GM12878 (cell line): ENCODE data around the gene NAALADL1. TPM values are rescaled to one million over a fixed set of nuclear protein-coding genes. Genes with fewer than 3 reads are reported as not detected.

Source experiments
- CBX3 ChIP-seq: fragments of 200-600 bp; sonication (generic); IDR thresholded peaks from 2 replicates; pipeline ENCODE4 v1.6.1; 2016; ENCODE audit warnings: low read depth, borderline replicate concordance
- CREM ChIP-seq: IDR thresholded peaks from 2 replicates; pipeline ENCODE4 v1.6.1; 2014; ENCODE audit warnings: antibody characterized with exemption, low read depth
- EGR1 ChIP-seq, 2 experiments: IDR thresholded peaks; 1 replicate in 1 of 2; 2 replicates in 1 of 2; pipeline ENCODE4 v1.6.1; 2011 to 2012; ENCODE audit warnings: low read depth in 2 of 2, low read length in 2 of 2, borderline replicate concordance in 1 of 2, mild to moderate bottlenecking in 1 of 2, moderate library complexity in 1 of 2
- EP300 ChIP-seq, 2 experiments: fragments of 150-350 bp in 1 of 2; IDR thresholded peaks; 2 replicates each; pipeline ENCODE4 v1.6.1; 2011 to 2012; ENCODE audit warnings: low read depth in 2 of 2, low read length in 2 of 2, borderline replicate concordance in 1 of 2, improper control_type of control experiment in 1 of 2, inconsistent platforms in 1 of 2; ENCODE audit not compliant: control insufficient read depth in 1 of 2
- HDAC2 ChIP-seq: fragments of 200-600 bp; sonication (generic); IDR thresholded peaks from 2 replicates; pipeline ENCODE4 v1.6.1; 2017
- MYB ChIP-seq: fragments of 150-350 bp; IDR thresholded peaks from 2 replicates; pipeline ENCODE4 v1.6.1; 2014; ENCODE audit warnings: mild to moderate bottlenecking, low read depth, low read length, borderline replicate concordance
- PML ChIP-seq: IDR thresholded peaks from 2 replicates; pipeline ENCODE4 v1.6.1; 2012; ENCODE audit warnings: low read length, inconsistent platforms
- POLR2AphosphoS5 ChIP-seq: IDR thresholded peaks from 2 replicates; pipeline ENCODE4 v1.6.1; 2011; ENCODE audit warnings: mild to moderate bottlenecking, low read length, inconsistent platforms
- POU2F2 ChIP-seq: IDR thresholded peaks from 3 replicates; pipeline ENCODE4 v1.6.1; 2011; ENCODE audit warnings: low read depth, mild to moderate bottlenecking, low read length, borderline replicate concordance
- SRF ChIP-seq, 2 experiments: IDR thresholded peaks; 2 replicates each; pipeline ENCODE4 v1.6.1; 2011; ENCODE audit warnings: low read depth in 2 of 2, low read length in 2 of 2, mild to moderate bottlenecking in 1 of 2, moderate library complexity in 1 of 2
- polyA plus RNA-seq, 11 experiments: library from polyadenylated mRNA; depleted of rRNA in 4 of 11; unstranded in 6 of 11; stranded (reverse) in 5 of 11; fragments of >200 nt; fragmentation: Nextera tagmentation in 4 of 11; fragmentation: Illumina TruSeq in 1 of 11; extraction: Ambion mirVana in 4 of 11; extraction: Trizol in 1 of 11; gene quantifications; 1 replicate in 1 of 11; 2 replicates in 10 of 11; pipeline versions ENCODE4 v1.2.1 to v1.2.3, GENCODE V29; 2011 to 2016; ENCODE audit warnings: inconsistent platforms in 2 of 11, missing spikeins in 2 of 11, low read depth in 1 of 11
- total RNA-seq, 4 experiments: library from RNA; depleted of rRNA in 3 of 4; stranded (reverse); fragments of >200 nt in 3 of 4; fragmentation: Illumina TruSeq in 1 of 4; extraction: Trizol in 1 of 4; gene quantifications; 2 replicates each; pipeline versions ENCODE4 v1.2.1 to v1.2.3, GENCODE V29; 2013 to 2021
- TF ChIP-seq, protein P1 (sequence below): fragments of 450-650 bp; IDR thresholded peaks from 2 replicates; pipeline ENCODE4 v1.6.1; 2017; ENCODE audit warnings: mild to moderate bottlenecking, moderate library complexity
- TF ChIP-seq, protein P2 (sequence below): IDR thresholded peaks from 2 replicates; pipeline ENCODE4 v1.6.1; 2012; ENCODE audit warnings: mild to moderate bottlenecking, low read depth, low read length
- TF ChIP-seq, protein P3 (sequence below): fragments of 450-650 bp; conservative IDR thresholded peaks from 2 replicates; pipeline ENCODE4 v1.6.1; 2017; ENCODE audit warnings: mild to moderate bottlenecking, moderate library complexity
- TF ChIP-seq, protein P4 (sequence below): fragments of 450-650 bp; formaldehyde crosslinking; IDR thresholded peaks from 2 replicates; pipeline ENCODE4 v1.4.0; 2022; ENCODE audit warnings: mild to moderate bottlenecking, moderate library complexity

Gene NAALADL1
- total and polyA plus RNA-seq, 10 of the 15 experiments (the other 5 are each of a cell fraction or from before 2014, with no cell fraction given): 0.77 to 5.5 (median 1.5) TPM

DNA sequence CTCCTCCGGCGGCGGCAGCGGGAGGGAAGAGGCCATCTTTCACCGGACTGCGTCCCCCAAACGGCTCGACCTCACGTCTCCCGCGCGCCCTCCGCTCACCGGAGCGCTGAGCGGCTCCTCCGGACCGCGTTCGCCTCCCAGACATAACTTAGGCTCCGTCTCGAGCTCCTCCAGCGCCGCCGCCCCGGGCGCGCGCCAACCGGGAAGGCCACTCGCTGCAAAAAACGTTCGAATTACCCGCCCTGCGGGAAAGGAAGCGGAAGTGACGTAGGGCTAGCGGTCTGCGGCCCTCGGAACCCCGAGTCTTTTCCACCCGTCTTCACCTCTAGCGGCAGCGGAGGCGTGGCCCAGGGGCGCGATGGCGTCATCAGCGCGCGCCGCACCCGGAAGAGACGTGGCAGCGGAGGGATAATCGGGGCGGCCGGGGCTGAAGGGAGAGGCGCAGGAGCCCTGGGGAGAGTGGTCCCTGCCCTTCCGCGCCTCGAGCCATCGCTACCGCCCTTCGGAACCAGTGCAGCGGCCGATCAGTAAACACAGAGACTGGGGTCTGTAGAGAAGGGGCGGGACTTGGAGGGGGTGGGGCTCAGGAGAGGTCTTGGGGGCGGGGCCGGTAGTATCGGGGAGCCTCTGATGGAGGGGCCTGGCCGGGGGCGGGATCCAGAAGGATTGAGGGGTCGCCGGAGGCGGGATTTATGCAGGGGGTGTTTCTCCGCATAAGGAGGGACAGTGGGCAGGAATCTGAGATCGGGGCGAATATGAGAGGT lies 25.7 kb upstream of the NAALADL1 start, which contains the start of the genes CDCA5 and ZFPL1 (continued):
- TF ChIP-seq PML: peak; percentile 44
- peak; percentile 31 to 56; a peak in 2 of 3 replicates for TF ChIP-seq EGR1 (IDR thresholded peaks at IDR 0.05; ENCODE audit: borderline replicate concordance in 1 of 2, low read depth in 2 of 2, low read length in 2 of 2)
- peak; percentile 97; the same call in 1 of the 2 replicates for TF ChIP-seq HDAC2
- peak; percentile 100 for TF ChIP-seq CREM
- TF ChIP-seq, protein P1, sequence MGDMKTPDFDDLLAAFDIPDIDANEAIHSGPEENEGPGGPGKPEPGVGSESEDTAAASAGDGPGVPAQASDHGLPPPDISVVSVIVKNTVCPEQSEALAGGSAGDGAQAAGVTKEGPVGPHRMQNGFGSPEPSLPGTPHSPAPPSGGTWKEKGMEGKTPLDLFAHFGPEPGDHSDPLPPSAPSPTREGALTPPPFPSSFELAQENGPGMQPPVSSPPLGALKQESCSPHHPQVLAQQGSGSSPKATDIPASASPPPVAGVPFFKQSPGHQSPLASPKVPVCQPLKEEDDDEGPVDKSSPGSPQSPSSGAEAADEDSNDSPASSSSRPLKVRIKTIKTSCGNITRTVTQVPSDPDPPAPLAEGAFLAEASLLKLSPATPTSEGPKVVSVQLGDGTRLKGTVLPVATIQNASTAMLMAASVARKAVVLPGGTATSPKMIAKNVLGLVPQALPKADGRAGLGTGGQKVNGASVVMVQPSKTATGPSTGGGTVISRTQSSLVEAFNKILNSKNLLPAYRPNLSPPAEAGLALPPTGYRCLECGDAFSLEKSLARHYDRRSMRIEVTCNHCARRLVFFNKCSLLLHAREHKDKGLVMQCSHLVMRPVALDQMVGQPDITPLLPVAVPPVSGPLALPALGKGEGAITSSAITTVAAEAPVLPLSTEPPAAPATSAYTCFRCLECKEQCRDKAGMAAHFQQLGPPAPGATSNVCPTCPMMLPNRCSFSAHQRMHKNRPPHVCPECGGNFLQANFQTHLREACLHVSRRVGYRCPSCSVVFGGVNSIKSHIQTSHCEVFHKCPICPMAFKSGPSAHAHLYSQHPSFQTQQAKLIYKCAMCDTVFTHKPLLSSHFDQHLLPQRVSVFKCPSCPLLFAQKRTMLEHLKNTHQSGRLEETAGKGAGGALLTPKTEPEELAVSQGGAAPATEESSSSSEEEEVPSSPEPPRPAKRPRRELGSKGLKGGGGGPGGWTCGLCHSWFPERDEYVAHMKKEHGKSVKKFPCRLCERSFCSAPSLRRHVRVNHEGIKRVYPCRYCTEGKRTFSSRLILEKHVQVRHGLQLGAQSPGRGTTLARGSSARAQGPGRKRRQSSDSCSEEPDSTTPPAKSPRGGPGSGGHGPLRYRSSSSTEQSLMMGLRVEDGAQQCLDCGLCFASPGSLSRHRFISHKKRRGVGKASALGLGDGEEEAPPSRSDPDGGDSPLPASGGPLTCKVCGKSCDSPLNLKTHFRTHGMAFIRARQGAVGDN: 0 out of 2 replicates have a peak, but pooled peaks have one; percentile 25
- TF ChIP-seq, protein P2, sequence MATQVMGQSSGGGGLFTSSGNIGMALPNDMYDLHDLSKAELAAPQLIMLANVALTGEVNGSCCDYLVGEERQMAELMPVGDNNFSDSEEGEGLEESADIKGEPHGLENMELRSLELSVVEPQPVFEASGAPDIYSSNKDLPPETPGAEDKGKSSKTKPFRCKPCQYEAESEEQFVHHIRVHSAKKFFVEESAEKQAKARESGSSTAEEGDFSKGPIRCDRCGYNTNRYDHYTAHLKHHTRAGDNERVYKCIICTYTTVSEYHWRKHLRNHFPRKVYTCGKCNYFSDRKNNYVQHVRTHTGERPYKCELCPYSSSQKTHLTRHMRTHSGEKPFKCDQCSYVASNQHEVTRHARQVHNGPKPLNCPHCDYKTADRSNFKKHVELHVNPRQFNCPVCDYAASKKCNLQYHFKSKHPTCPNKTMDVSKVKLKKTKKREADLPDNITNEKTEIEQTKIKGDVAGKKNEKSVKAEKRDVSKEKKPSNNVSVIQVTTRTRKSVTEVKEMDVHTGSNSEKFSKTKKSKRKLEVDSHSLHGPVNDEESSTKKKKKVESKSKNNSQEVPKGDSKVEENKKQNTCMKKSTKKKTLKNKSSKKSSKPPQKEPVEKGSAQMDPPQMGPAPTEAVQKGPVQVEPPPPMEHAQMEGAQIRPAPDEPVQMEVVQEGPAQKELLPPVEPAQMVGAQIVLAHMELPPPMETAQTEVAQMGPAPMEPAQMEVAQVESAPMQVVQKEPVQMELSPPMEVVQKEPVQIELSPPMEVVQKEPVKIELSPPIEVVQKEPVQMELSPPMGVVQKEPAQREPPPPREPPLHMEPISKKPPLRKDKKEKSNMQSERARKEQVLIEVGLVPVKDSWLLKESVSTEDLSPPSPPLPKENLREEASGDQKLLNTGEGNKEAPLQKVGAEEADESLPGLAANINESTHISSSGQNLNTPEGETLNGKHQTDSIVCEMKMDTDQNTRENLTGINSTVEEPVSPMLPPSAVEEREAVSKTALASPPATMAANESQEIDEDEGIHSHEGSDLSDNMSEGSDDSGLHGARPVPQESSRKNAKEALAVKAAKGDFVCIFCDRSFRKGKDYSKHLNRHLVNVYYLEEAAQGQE: 0 out of 2 replicates have a peak, but pooled peaks have one; percentile 9
- TF ChIP-seq MYB: 0 out of 2 replicates have a peak, but pooled peaks have one; percentile 32
- TF ChIP-seq, protein P3, sequence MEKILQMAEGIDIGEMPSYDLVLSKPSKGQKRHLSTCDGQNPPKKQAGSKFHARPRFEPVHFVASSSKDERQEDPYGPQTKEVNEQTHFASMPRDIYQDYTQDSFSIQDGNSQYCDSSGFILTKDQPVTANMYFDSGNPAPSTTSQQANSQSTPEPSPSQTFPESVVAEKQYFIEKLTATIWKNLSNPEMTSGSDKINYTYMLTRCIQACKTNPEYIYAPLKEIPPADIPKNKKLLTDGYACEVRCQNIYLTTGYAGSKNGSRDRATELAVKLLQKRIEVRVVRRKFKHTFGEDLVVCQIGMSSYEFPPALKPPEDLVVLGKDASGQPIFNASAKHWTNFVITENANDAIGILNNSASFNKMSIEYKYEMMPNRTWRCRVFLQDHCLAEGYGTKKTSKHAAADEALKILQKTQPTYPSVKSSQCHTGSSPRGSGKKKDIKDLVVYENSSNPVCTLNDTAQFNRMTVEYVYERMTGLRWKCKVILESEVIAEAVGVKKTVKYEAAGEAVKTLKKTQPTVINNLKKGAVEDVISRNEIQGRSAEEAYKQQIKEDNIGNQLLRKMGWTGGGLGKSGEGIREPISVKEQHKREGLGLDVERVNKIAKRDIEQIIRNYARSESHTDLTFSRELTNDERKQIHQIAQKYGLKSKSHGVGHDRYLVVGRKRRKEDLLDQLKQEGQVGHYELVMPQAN: peak; percentile 100
- TF ChIP-seq, protein P4, sequence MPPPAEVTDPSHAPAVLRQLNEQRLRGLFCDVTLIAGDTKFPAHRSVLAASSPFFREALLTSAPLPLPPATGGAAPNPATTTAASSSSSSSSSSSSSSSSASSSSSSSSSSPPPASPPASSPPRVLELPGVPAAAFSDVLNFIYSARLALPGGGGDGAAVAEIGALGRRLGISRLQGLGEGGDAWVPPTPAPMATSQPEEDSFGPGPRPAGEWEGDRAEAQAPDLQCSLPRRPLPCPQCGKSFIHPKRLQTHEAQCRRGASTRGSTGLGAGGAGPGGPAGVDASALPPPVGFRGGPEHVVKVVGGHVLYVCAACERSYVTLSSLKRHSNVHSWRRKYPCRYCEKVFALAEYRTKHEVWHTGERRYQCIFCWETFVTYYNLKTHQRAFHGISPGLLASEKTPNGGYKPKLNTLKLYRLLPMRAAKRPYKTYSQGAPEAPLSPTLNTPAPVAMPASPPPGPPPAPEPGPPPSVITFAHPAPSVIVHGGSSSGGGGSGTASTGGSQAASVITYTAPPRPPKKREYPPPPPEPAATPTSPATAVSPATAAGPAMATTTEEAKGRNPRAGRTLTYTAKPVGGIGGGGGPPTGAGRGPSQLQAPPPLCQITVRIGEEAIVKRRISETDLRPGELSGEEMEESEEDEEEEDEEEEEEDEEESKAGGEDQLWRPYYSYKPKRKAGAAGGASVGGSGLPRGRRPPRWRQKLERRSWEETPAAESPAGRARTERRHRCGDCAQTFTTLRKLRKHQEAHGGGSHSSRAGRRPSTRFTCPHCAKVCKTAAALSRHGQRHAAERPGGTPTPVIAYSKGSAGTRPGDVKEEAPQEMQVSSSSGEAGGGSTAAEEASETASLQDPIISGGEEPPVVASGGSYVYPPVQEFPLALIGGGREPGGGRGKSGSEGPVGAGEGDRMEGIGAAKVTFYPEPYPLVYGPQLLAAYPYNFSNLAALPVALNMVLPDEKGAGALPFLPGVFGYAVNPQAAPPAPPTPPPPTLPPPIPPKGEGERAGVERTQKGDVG (CRISPR knock-in tag): no peak
- TF ChIP-seq CBX3: no peak
- TF ChIP-seq POU2F2: peak; percentile 38; the same call in 2 of the 3 replicates
- peak in 1 of 2 experiments; percentile 22; a peak in 1 of 4 replicates for TF ChIP-seq EP300 (IDR thresholded peaks at IDR 0.05; ENCODE audit: borderline replicate concordance in 1 of 2, control insufficient read depth in 1 of 2, low read depth in 2 of 2, low read length in 2 of 2)
- peak; percentile 90; the same call in 1 of the 2 replicates for TF ChIP-seq POLR2AphosphoS5
- TF ChIP-seq SRF (IDR thresholded peaks at IDR 0.05; ENCODE audit: low read depth in 2 of 2, low read length in 2 of 2): peak; percentile 10 to 84; a peak in 3 of 4 replicates
